A549 (cell line): Measurements from ENCODE around the gene TNFAIP6. TPM values are rescaled to one million over a fixed set of nuclear protein-coding genes. Genes with fewer than 3 reads are reported as not detected.
"Not testable (repeated sequence)": the region's sequence is repeated elsewhere in the genome, so short reads cannot be mapped to it uniquely, and the experiment has no call there.

Experiments used
- ATAC-seq, 2 experiments: fragments of 200-7000 bp in 1 of 2; fragments of >200 bp in 1 of 2; cut with Nextera tagmentation in 1 of 2; cut with Tn5 transposase in 1 of 2; 3 replicates each; pipeline versions ENCODE4 v1.8.0 to v1.9.1; 2018 to 2020; ENCODE audit warnings: mild to moderate bottlenecking in 1 of 2, moderate library complexity in 1 of 2
- CTCF ChIA-PET: fragments of 300-600 bp; sonication (Branson Sonifier 250); formaldehyde crosslinking; extraction: SDS; loops from one replicate; lab custom pipeline; 2021; ENCODE audit warnings: antibody characterized with exemption, inconsistent platforms; lab: Yijun Ruan, JAX
- POLR2A ChIA-PET: fragments of 350-600 bp; formaldehyde crosslinking; extraction: SDS; loops from one replicate; lab custom pipeline; 2021; ENCODE audit warnings: antibody characterized with exemption, inconsistent platforms; lab: Yijun Ruan, JAX
- DNase-seq, 2 experiments: peaks; one replicate each; pipeline versions ENCODE4 v3.0.0 to v3.0.0-alpha.2; 2011 to 2016; ENCODE audit warnings: low read depth in 1 of 2, low spot score in 1 of 2
- FAIRE-seq: peaks from 2 replicates; lab custom pipeline; 2011; peaks lifted over from hg19 to GRCh38; lab: Jason Lieb, UNC
- H3K27ac ChIP-seq, 2 experiments: fragments of >200 bp; sonication (Bioruptor Twin); formaldehyde crosslinking; 3 replicates each; pipeline ENCODE4 v1.5.1; 2016 to 2017
- H3K4me1 ChIP-seq: fragments of >200 bp; sonication (Bioruptor Twin); formaldehyde crosslinking; 3 replicates; pipeline ENCODE4 v1.6.1; 2016
- H3K4me2 ChIP-seq: fragments of >200 bp; sonication (Bioruptor Twin); formaldehyde crosslinking; 3 replicates; pipeline ENCODE4 v1.6.1; 2016
- H3K4me3 ChIP-seq: fragments of >200 bp; sonication (Bioruptor Twin); formaldehyde crosslinking; 3 replicates; pipeline ENCODE4 v1.5.1; 2016
- H3K9me3 ChIP-seq: fragments of >200 bp; sonication (Bioruptor Twin); formaldehyde crosslinking; 3 replicates; pipeline ENCODE4 v1.6.1; 2016
- BHLHE40 ChIP-seq: IDR thresholded peaks from 2 replicates; pipeline ENCODE4 v1.6.1; 2012; ENCODE audit warnings: low read depth, low read length, inconsistent platforms
- CBX2 ChIP-seq: fragments of 200-600 bp; sonication (generic); IDR thresholded peaks from 2 replicates; pipeline ENCODE4 v1.6.1; 2016; ENCODE audit warnings: low read depth, mild to moderate bottlenecking, borderline replicate concordance
- CBX8 ChIP-seq: fragments of 200-600 bp; sonication (generic); IDR thresholded peaks from 2 replicates; pipeline ENCODE4 v1.6.1; 2016
- CEBPB ChIP-seq, 2 experiments: fragments of >200 bp in 1 of 2; sonication (Bioruptor Twin) in 1 of 2; formaldehyde crosslinking in 1 of 2; IDR thresholded peaks; 2 replicates each; pipeline ENCODE4 v1.6.1; 2012 to 2016
- EHMT2 ChIP-seq: fragments of 200-600 bp; sonication (generic); IDR thresholded peaks from 2 replicates; pipeline ENCODE4 v1.6.1; 2016; ENCODE audit warnings: antibody characterized with exemption, low read depth, mild to moderate bottlenecking, moderate library complexity
- ESRRA ChIP-seq: fragments of 150-350 bp; IDR thresholded peaks from 2 replicates; pipeline ENCODE4 v1.6.1; 2014; ENCODE audit warnings: mild to moderate bottlenecking, low read length, borderline replicate concordance
- FOSL2 ChIP-seq, 2 experiments: fragments of 450-650 bp in 1 of 2; fragments of >200 bp in 1 of 2; sonication (Bioruptor Twin) in 1 of 2; formaldehyde crosslinking; IDR thresholded peaks; 2 replicates each; pipeline versions ENCODE4 v1.5.0 to v1.6.1; 2016 to 2020; ENCODE audit warnings: mild to moderate bottlenecking in 1 of 2, moderate library complexity in 1 of 2
- GATA3 ChIP-seq: IDR thresholded peaks from 2 replicates; pipeline ENCODE4 v1.6.1; 2012; ENCODE audit warnings: borderline replicate concordance
- HDAC2 ChIP-seq: fragments of 200-600 bp; sonication (generic); IDR thresholded peaks from 2 replicates; pipeline ENCODE4 v1.6.1; 2016
- HOXB13 ChIP-seq: fragments of 250-450 bp; sonication (Bioruptor Pico); IDR thresholded peaks from 2 replicates; pipeline ENCODE4 v1.5.0; 2020; ENCODE audit warnings: low read depth, mild to moderate bottlenecking, moderate library complexity
- HOXB5 ChIP-seq: fragments of 250-450 bp; sonication (Bioruptor Pico); IDR thresholded peaks from 2 replicates; pipeline ENCODE4 v1.5.0; 2020; ENCODE audit warnings: mild to moderate bottlenecking, moderate library complexity
- JUNB ChIP-seq: fragments of >200 bp; sonication (Bioruptor Twin); formaldehyde crosslinking; IDR thresholded peaks from 2 replicates; pipeline ENCODE4 v1.6.1; 2016
- MAFK ChIP-seq: fragments of 450-650 bp; IDR thresholded peaks from 2 replicates; pipeline ENCODE4 v1.6.1; 2014; ENCODE audit not compliant: partially characterized antibody
- MAZ ChIP-seq: fragments of 150-350 bp; IDR thresholded peaks from 2 replicates; pipeline ENCODE4 v1.6.1; 2014; ENCODE audit warnings: antibody characterized with exemption, low read depth, low read length, borderline replicate concordance
- NFE2L2 ChIP-seq: fragments of 150-350 bp; conservative IDR thresholded peaks from 2 replicates; pipeline ENCODE4 v1.6.1; 2014; ENCODE audit warnings: low read length
- NR3C1 ChIP-seq: fragments of >200 bp; sonication (Bioruptor Twin); formaldehyde crosslinking; IDR thresholded peaks from 3 replicates; pipeline ENCODE4 v1.6.1; 2017
- PHF8 ChIP-seq: fragments of 200-600 bp; sonication (generic); IDR thresholded peaks from 2 replicates; pipeline ENCODE4 v1.6.1; 2016; ENCODE audit warnings: low read depth, mild to moderate bottlenecking, antibody characterized with exemption, moderate library complexity, borderline replicate concordance
- RCOR1 ChIP-seq: fragments of 150-350 bp; IDR thresholded peaks from 2 replicates; pipeline ENCODE4 v1.6.1; 2014; ENCODE audit warnings: antibody characterized with exemption, low read length, low read depth
- RNF2 ChIP-seq: fragments of 200-600 bp; sonication (generic); IDR thresholded peaks from 2 replicates; pipeline ENCODE4 v1.6.1; 2016; ENCODE audit warnings: low read depth, mild to moderate bottlenecking, antibody characterized with exemption, moderate library complexity, borderline replicate concordance
- TFCP2L1 ChIP-seq: fragments of 250-450 bp; sonication (Bioruptor Pico); IDR thresholded peaks from 2 replicates; pipeline ENCODE4 v1.5.0; 2021; ENCODE audit warnings: mild to moderate bottlenecking
- TP53 ChIP-seq: fragments of 250-450 bp; sonication (Bioruptor Pico); IDR thresholded peaks from 2 replicates; pipeline ENCODE4 v1.5.0; 2021; ENCODE audit warnings: mild to moderate bottlenecking, moderate library complexity
- ZSCAN20 ChIP-seq: fragments of 250-450 bp; sonication (Bioruptor Pico); IDR thresholded peaks from 2 replicates; pipeline ENCODE4 v1.8.0; 2022; ENCODE audit warnings: mild to moderate bottlenecking, moderate library complexity
- WGBS: methylation state at CpG from one replicate; pipeline ENCODE4 v1.1.6; 2017; ENCODE audit errors: missing lambda C conversion rate; 5-methylcytosine and 5-hydroxymethylcytosine counted together
- polyA plus RNA-seq, 4 experiments: library from polyadenylated mRNA; depleted of rRNA in 3 of 4; stranded (reverse); fragments of >200 nt; fragmentation: RNase III in 1 of 4; extraction: RNeasy Plus Mini Kit Qiagen cat#74134 plus additional on column Dnase treatment in 1 of 4; gene quantifications; 2 replicates in 3 of 4; 3 replicates in 1 of 4; pipeline ENCODE4 v1.2.3, GENCODE V29; 2011 to 2017
- TF ChIP-seq, protein P1 (sequence below): fragments of 250-450 bp; sonication (Bioruptor Pico); IDR thresholded peaks from 2 replicates; pipeline ENCODE4 v1.5.0; 2020; ENCODE audit warnings: low read depth, mild to moderate bottlenecking, moderate library complexity

Gene TNFAIP6
- polyA plus RNA-seq, 2 of the 4 experiments (the other 2 are of a cell fraction), result 3.3 to 4.5 TPM

DNA sequence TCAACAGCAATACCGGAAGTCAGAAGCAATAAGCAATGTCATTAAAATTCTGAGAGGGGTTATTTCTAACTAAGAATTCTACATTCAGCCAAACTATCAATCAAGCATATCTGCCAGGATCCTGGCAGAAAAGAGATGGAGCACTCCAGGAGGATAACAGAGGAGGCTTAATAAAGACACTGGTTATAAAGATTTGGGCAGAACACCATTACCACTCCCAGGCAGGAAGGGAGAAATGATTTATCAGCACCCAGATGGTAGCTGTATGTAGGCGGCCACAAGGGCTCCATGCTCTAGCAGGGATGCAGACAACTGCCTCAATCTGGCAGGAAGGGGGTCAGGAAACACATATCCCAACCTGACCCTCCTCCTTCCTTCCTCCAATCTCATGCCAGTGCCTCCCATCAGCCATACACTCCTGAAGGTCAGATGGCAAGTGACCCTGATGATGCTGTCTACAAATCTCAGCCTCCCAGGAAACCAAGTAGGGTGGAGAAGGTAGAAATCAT lies 20.5 kb upstream of the TNFAIP6 start:
- ChIA-PET POLR2A (no interaction called here), CTCF (interaction anchor here (1.3 kb wide), 1 partner anchor 98 kb away, joined by 3 read pairs; no protein-coding TSS in a partner anchor)
- H3K4me2 ChIP-seq, result no peak overlapping the region
- 0 out of 6 replicates have a peak overlapping the region, but pooled peaks of 1 of the 2 experiments have one; percentile 2 for H3K27ac ChIP-seq
- peaks cover 12% of the 10 kb centered on the region for H3K4me1 ChIP-seq
- ATAC-seq, result peak in 1 of 2 experiments; percentile 34; a peak in 1 of 6 replicates
- DNase-seq, result no peak
- no peak for FAIRE-seq
- TF ChIP-seq ZSCAN20 (CRISPR knock-in tag), result no peak
- no peaks in the 10 kb centered on the region for H3K9me3 ChIP-seq
- WGBS, result 70% methylated on average over 2 of the region's 2 CpGs
- H3K4me3 ChIP-seq, result no peak overlapping the region

GRCh38 chr2:151337643-151338042 lies 19.7 kb upstream of the TNFAIP6 start:
- no peak overlapping the region for H3K4me2 ChIP-seq
- 61% methylated on average over 1 of the region's 1 CpG for whole genome bisulfite sequencing
- ATAC-seq (no peak), FAIRE-seq (no peak), DNase-seq (no peak)
- CTCF ChIA-PET, result interaction anchor here (1.3 kb wide), 1 partner anchor 99 kb away, joined by 3 read pairs; no protein-coding TSS in a partner anchor
- no peak overlapping the region for H3K27ac ChIP-seq
- peaks cover 12% of the 10 kb centered on the region for H3K4me1 ChIP-seq
- H3K4me3 ChIP-seq, result no peak overlapping the region
- no peaks in the 10 kb centered on the region for H3K9me3 ChIP-seq
- POLR2A ChIA-PET, result no interaction called here
- no peak for TF ChIP-seq BHLHE40
- no peak for TF ChIP-seq PHF8
- TF ChIP-seq HOXB13, result no peak
- TF ChIP-seq MAFK, result peak; percentile 59

DNA sequence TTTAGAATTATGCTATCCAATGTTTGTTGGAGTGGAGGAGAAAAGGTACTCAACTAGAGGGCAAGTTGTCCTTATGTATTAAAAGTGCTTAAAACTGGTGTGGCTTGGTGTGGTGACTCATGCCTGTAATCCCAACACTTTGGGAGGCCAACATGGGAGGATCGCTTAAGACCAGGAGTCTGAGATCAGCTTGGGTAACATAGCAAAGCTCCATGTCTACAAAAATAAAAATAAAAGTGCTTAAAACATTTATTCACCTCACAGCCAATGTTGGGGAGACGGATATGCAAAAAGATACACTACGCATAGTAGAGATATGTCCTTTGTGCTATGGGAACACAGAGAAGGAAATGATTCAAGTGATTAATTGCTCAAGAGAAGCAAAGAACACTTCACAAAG lies 19.3 kb upstream of the TNFAIP6 start:
- ChIA-PET CTCF (no interaction called here), POLR2A (no interaction called here)
- Histone ChIP-seq H3K9me3 (no peaks in the 10 kb centered on the region), H3K27ac (no peak overlapping the region), H3K4me2 (no peak overlapping the region), H3K4me1 (peaks cover 12% of the 10 kb centered on the region), H3K4me3 (no peak overlapping the region)
- no peak for TF ChIP-seq ESRRA
- no peak for TF ChIP-seq FOSL2 (IDR thresholded peaks at IDR 0.05)
- 0 out of 2 replicates have a peak, but pooled peaks have one; percentile 12 for TF ChIP-seq FOSL2 (CRISPR knock-in tag; IDR thresholded peaks at IDR 0.05)
- no peak for TF ChIP-seq EHMT2
- TF ChIP-seq CEBPB (IDR thresholded peaks at IDR 0.05), result no peak
- DNase-seq, result no peak
- ATAC-seq, result peak in 1 of 2 experiments; percentile 28; a peak in 2 of 6 replicates
- no peak for FAIRE-seq
- WGBS, result 78% methylated on average over 3 of the region's 3 CpGs

DNA sequence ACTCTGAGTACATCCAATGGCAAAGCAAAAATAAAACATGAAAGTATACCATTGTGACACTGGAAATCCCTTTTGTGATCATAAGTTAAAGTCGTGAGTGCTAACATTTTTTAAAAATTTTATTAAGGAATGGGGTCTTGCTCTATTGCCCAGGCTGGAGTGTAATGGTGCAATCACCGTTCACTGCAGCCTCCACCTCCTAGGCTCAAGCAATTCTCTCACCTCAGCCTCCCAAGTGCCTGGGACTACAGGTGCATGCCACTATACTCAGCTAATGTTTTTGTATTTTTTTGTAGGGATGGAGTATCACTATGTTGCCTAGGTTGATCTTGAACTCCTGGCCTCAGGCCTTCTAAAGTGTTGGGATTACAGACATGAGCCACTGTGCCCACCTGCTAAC lies 14.3 kb upstream of the TNFAIP6 start:
- Histone ChIP-seq H3K4me3 (no peak overlapping the region), H3K9me3 (no peaks in the 10 kb centered on the region), H3K4me2 (no peak overlapping the region), H3K27ac (no peak overlapping the region), H3K4me1 (no peaks in the 10 kb centered on the region)
- CTCF ChIA-PET, result no interaction called here
- WGBS, result 39% methylated on average over 2 of the region's 2 CpGs
- FAIRE-seq, result no peak
- no peak for ATAC-seq
- POLR2A ChIA-PET, result no interaction called here
- TF ChIP-seq TP53 (CRISPR knock-in tag) (no peak), NR3C1 (no peak), CBX8 (no peak), RCOR1 (no peak), GATA3 (no peak), RNF2 (no peak), MAZ (no peak), HDAC2 (no peak), CBX2 (no peak), TFCP2L1 (CRISPR knock-in tag) (no peak), NFE2L2 (no peak), JUNB (no peak), ESRRA (no peak), FOSL2 (IDR thresholded peaks at IDR 0.05) (no peak), FOSL2 (CRISPR knock-in tag; IDR thresholded peaks at IDR 0.05) (no peak), HOXB5 (CRISPR knock-in tag) (no peak)
- TF ChIP-seq, protein P1, sequence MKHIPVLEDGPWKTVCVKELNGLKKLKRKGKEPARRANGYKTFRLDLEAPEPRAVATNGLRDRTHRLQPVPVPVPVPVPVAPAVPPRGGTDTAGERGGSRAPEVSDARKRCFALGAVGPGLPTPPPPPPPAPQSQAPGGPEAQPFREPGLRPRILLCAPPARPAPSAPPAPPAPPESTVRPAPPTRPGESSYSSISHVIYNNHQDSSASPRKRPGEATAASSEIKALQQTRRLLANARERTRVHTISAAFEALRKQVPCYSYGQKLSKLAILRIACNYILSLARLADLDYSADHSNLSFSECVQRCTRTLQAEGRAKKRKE, result no peak
- DNase-seq, result no peak

DNA sequence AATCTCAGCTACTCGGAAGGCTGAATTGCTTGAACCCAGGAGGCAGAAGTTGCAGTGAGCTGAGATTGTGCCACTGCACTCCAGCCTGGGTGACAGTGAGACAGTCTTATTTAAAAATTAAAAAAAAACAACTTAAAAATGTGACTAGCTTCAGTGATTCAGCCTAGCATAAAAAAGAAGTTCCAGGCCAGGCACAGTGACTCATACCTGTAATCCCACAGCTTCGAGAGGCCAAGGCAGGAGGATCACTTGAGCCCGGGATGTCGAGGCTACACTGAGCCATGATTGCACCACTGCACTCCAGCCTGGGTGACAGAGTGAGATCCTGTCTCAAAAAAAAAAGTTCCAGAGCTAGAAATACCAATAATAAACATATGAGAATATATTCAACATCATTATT lies 13.2 kb upstream of the TNFAIP6 start:
- POLR2A ChIA-PET, result interaction anchor here (0.6 kb wide), 1 partner anchor 65 kb away, joined by 3 read pairs; the partner anchor contains the start of gene RIF1
- DNase-seq, H3K27ac ChIP-seq, H3K9me3 ChIP-seq, H3K4me3 ChIP-seq, H3K4me1 ChIP-seq, H3K4me2 ChIP-seq, CTCF ChIA-PET, ATAC-seq, FAIRE-seq: not testable (repeated sequence)
- 40% methylated on average over 4 of the region's 4 CpGs for WGBS
